HL-60/S4 treated with phorbol 12-myristate 13-acetate at 8.2 ng/mL for 4 days and 3 days (cell line): ENCODE results near the gene CMTM4.
"Not testable (repeated sequence)": the region's sequence is repeated elsewhere in the genome, so short reads cannot be mapped to it uniquely, and the experiment has no call there.

ENCODE experiments used
- in situ Hi-C: fragments of 300-500 bp; cut with MboI; formaldehyde crosslinking; loops from 2 replicates; pipeline ENCODE4 v1.15.0; 2022; ENCODE audit warnings: low sequenced_read_pairs

CMTM4 gene

GRCh38 chr16:66617728-66618127, 78.8 kb downstream of the CMTM4 start:
- in situ Hi-C loops = no loop called here

- in situ Hi-C loops = no loop called here
These were observed 79.5 kb downstream of the CMTM4 start for GRCh38 chr16:66617010-66617434.

GRCh38 chr16:66616592-66616991, 80.0 kb downstream of the CMTM4 start:
- in situ Hi-C loops = no loop called here

- in situ Hi-C loops = no loop called here
These were observed 80.4 kb downstream of the CMTM4 start for GRCh38 chr16:66616169-66616568.

- in situ Hi-C loops = no loop called here
These were observed 82.3 kb downstream of the CMTM4 start for GRCh38 chr16:66614161-66614802.

- in situ Hi-C loops = no loop called here
These were observed 84.1 kb downstream of the CMTM4 start for GRCh38 chr16:66612422-66612821.

- in situ Hi-C loops = not testable (repeated sequence)
These were observed 84.6 kb downstream of the CMTM4 start for GRCh38 chr16:66611911-66612310.

- in situ Hi-C loops = no loop called here
These were observed 86.3 kb downstream of the CMTM4 start for GRCh38 chr16:66610111-66610820.

- in situ Hi-C loops = loop anchor here (10.0 kb wide), 1 partner anchor 204 kb away; no protein-coding TSS in a partner anchor
These were observed 87.4 kb downstream of the CMTM4 start for GRCh38 chr16:66609139-66609510.

GRCh38 chr16:66608241-66609138, 88.1 kb downstream of the CMTM4 start:
- in situ Hi-C loops = loop anchor here (10.0 kb wide), 1 partner anchor 204 kb away; no protein-coding TSS in a partner anchor

- in situ Hi-C loops = loop anchor here (10.0 kb wide), 1 partner anchor 201 kb away; no protein-coding TSS in a partner anchor
These were observed 90.4 kb downstream of the CMTM4 start for GRCh38 chr16:66605979-66606751.

- in situ Hi-C loops = loop anchor here (10.0 kb wide), 1 partner anchor 201 kb away; no protein-coding TSS in a partner anchor
These were observed 91.2 kb downstream of the CMTM4 start for GRCh38 chr16:66605177-66605978.

- in situ Hi-C loops = loop anchor here (10.0 kb wide), 1 partner anchor 200 kb away; no protein-coding TSS in a partner anchor
These were observed 92.0 kb downstream of the CMTM4 start, which contains the start of gene CMTM3 for GRCh38 chr16:66604376-66605176. CMTM3 (plus strand) TSS chr16:66604704; CDS start chr16:66604806, 102 bp downstream.

GRCh38 chr16:66603537-66604375, 92.8 kb downstream of the CMTM4 start:
- in situ Hi-C loops = loop anchor here (10.0 kb wide), 1 partner anchor 199 kb away; no protein-coding TSS in a partner anchor

GRCh38 chr16:66601471-66601870, 95.1 kb downstream of the CMTM4 start:
- in situ Hi-C loops = loop anchor here (10.0 kb wide), 1 partner anchor 197 kb away; no protein-coding TSS in a partner anchor

GRCh38 chr16:66600477-66600876, 96.1 kb downstream of the CMTM4 start:
- in situ Hi-C loops = loop anchor here (10.0 kb wide), 1 partner anchor 196 kb away; no protein-coding TSS in a partner anchor

GRCh38 chr16:66599726-66600125, 96.8 kb downstream of the CMTM4 start:
- in situ Hi-C loops = loop anchor here (10.0 kb wide), 1 partner anchor 195 kb away; no protein-coding TSS in a partner anchor
